ENCODE measurements around the gene PIK3AP1. TPM values are rescaled to one million over a fixed set of nuclear protein-coding genes. Genes with fewer than 3 reads are reported as not detected.

PIK3AP1 gene
- total RNA-seq, 1 experiment from 2014 or later, result 131 TPM

GRCh38 chr10:96642530-96642929, 77.8 kb downstream of the PIK3AP1 start:
- Histone ChIP-seq H3K4me2 (ENCODE audit: low read depth, low read length, poor library complexity, severe bottlenecking) (peak overlapping the region; percentile 31), H2AFZ (ENCODE audit: low read length) (no peak overlapping the region), H3K36me3 (ENCODE audit: insufficient read depth, low read length) (peaks cover 24% of the 10 kb centered on the region), H3K9me3 (ENCODE audit: low read length) (no peaks in the 10 kb centered on the region), H3K27ac (ENCODE audit: low read length) (peak overlapping the region; percentile 78), H3K4me3 (ENCODE audit: low read length) (no peak overlapping the region), H3K27me3 (ENCODE audit: low read length) (no peaks in the 10 kb centered on the region), H4K20me1 (ENCODE audit: insufficient read depth, low read depth, low read length) (0 out of 2 replicates have a peak, but pooled peaks cover 5% of the 10 kb centered on the region), H3K9me2 (replicated peaks; ENCODE audit: insufficient read depth, low read length) (no peaks in the 10 kb centered on the region), H3K79me2 (ENCODE audit: low read length) (peaks cover 58% of the 10 kb centered on the region), H3K4me1 (ENCODE audit: low read length) (peaks cover 61% of the 10 kb centered on the region), H3K9ac (ENCODE audit: low read length) (peak overlapping the region; percentile 30)
- DNase-seq, result no peak

DNA sequence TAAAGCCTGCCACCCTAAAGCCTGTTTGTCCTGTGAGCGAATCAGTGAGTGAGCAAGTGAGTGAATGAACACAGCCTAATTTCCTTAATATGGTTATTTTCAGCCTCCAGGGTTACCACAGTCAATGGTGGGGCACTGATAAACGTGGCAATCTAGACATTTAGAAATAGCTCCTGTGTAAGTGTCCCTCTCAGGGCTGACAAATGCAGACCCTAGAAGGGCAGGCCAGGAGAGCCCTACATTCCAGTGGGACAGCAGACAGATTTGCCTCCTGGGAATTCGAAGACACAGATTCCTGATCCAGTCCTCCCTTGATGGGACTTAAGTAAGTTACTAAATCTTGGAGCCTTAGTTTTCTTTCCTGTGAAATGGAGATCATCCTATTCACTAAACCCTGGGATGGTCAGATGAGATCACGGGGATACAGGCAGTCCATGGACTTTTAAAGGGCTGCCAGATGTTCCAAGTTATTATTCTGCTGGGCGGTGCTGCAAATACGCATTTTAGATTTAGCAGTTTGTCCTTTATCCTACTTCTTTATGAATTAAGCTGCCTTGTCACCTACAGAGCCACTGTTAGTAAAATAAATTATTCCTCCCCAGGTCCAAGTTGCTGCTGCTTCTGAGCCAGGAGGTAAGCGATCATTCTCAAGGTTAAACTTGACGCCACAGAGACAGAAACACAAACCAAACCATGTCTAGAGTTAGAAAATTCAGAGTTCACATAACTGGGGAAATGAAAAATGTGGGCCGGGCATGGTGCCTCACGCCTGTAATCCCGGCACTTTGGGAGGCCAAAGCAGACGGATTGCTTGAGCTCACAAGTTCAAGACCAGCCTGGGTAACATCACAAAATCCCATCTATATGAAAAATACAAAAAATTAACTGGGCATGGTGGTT, 78.7 kb downstream of the PIK3AP1 start:
- DNase-seq, result peak; percentile 52
- Histone ChIP-seq H3K79me2 (ENCODE audit: low read length) (peaks cover 58% of the 10 kb centered on the region), H3K36me3 (ENCODE audit: insufficient read depth, low read length) (peaks cover 20% of the 10 kb centered on the region)

GRCh38 chr10:96639899-96640298, 80.4 kb downstream of the PIK3AP1 start:
- no peaks in the 10 kb centered on the region for H3K9me3 ChIP-seq (ENCODE audit: low read length)
- H3K9ac ChIP-seq (ENCODE audit: low read length), result no peak overlapping the region
- H3K79me2 ChIP-seq (ENCODE audit: low read length), result peaks cover 55% of the 10 kb centered on the region
- H3K9me2 ChIP-seq (replicated peaks; ENCODE audit: insufficient read depth, low read length), result no peaks in the 10 kb centered on the region
- peak overlapping the region; percentile 37; the same call in 1 of the 2 replicates for H3K27ac ChIP-seq (ENCODE audit: low read length)
- DNase-seq, result no peak
- no peaks in the 10 kb centered on the region for H3K27me3 ChIP-seq (ENCODE audit: low read length)
- H3K36me3 ChIP-seq (ENCODE audit: insufficient read depth, low read length), result peaks cover 19% of the 10 kb centered on the region
- 0 out of 2 replicates have a peak, but pooled peaks cover 5% of the 10 kb centered on the region for H4K20me1 ChIP-seq (ENCODE audit: insufficient read depth, low read depth, low read length)
- peaks cover 52% of the 10 kb centered on the region for H3K4me1 ChIP-seq (ENCODE audit: low read length)
- H3K4me3 ChIP-seq (ENCODE audit: low read length), result no peak overlapping the region
- no peak overlapping the region for H3K4me2 ChIP-seq (ENCODE audit: low read depth, low read length, poor library complexity, severe bottlenecking)
- H2AFZ ChIP-seq (ENCODE audit: low read length), result no peak overlapping the region

More for the DNA sequence above, 78.7 kb downstream of the PIK3AP1 start:
- Histone ChIP-seq H3K9ac (ENCODE audit: low read length) (no peak overlapping the region; the same call in 1 of the 2 replicates), H3K27me3 (ENCODE audit: low read length) (no peaks in the 10 kb centered on the region), H3K4me1 (ENCODE audit: low read length) (peaks cover 61% of the 10 kb centered on the region), H3K4me2 (ENCODE audit: low read depth, low read length, poor library complexity, severe bottlenecking) (peak overlapping the region; percentile 51), H3K9me3 (ENCODE audit: low read length) (no peaks in the 10 kb centered on the region), H3K27ac (ENCODE audit: low read length) (peak overlapping the region; percentile 78), H3K4me3 (ENCODE audit: low read length) (peak overlapping the region; percentile 18; the same call in 1 of the 2 replicates), H2AFZ (ENCODE audit: low read length) (no peak overlapping the region), H3K9me2 (replicated peaks; ENCODE audit: insufficient read depth, low read length) (no peaks in the 10 kb centered on the region), H4K20me1 (ENCODE audit: insufficient read depth, low read depth, low read length) (0 out of 2 replicates have a peak, but pooled peaks cover 5% of the 10 kb centered on the region)

- Histone ChIP-seq H4K20me1 (ENCODE audit: insufficient read depth, low read depth, low read length) (0 out of 2 replicates have a peak, but pooled peaks cover 2% of the 10 kb centered on the region), H3K4me2 (ENCODE audit: low read depth, low read length, poor library complexity, severe bottlenecking) (no peak overlapping the region)
Measured at GRCh38 chr10:96638696-96639095, 81.6 kb downstream of the PIK3AP1 start.

DNA sequence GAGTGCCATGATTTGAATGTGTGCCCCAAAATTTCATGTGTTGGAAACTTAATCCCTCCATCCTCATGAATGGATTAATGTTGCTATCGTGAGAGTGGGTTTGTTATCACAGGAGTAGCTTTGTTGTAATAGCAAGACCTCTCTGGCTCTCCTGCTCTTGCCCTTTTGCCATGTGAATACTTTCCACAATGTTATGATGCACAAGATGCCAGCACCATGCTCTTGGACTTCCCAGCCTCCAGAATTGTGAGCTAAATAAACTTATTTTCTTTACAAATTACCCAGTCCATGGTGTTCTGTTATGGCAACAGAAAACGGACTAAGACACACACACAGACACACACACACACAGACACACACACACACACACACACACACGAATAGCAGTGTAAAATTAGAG, 82.2 kb downstream of the PIK3AP1 start:
- Histone ChIP-seq H3K4me1 (ENCODE audit: low read length) (peaks cover 47% of the 10 kb centered on the region), H3K9me3 (ENCODE audit: low read length) (no peaks in the 10 kb centered on the region), H3K4me2 (ENCODE audit: low read depth, low read length, poor library complexity, severe bottlenecking) (no peak overlapping the region), H3K79me2 (ENCODE audit: low read length) (peaks cover 45% of the 10 kb centered on the region), H3K9me2 (replicated peaks; ENCODE audit: insufficient read depth, low read length) (no peaks in the 10 kb centered on the region), H3K4me3 (ENCODE audit: low read length) (no peak overlapping the region), H3K36me3 (ENCODE audit: insufficient read depth, low read length) (peaks cover 14% of the 10 kb centered on the region), H2AFZ (ENCODE audit: low read length) (no peak overlapping the region), H3K27me3 (ENCODE audit: low read length) (no peaks in the 10 kb centered on the region), H4K20me1 (ENCODE audit: insufficient read depth, low read depth, low read length) (no peaks in the 10 kb centered on the region), H3K27ac (ENCODE audit: low read length) (no peak overlapping the region), H3K9ac (ENCODE audit: low read length) (no peak overlapping the region)
- no peak for DNase-seq

More at GRCh38 chr10:96638696-96639095, 81.6 kb downstream of the PIK3AP1 start:
- DNase-seq, result no peak
- Histone ChIP-seq H3K9ac (ENCODE audit: low read length) (no peak overlapping the region), H3K27me3 (ENCODE audit: low read length) (no peaks in the 10 kb centered on the region), H2AFZ (ENCODE audit: low read length) (no peak overlapping the region), H3K27ac (ENCODE audit: low read length) (no peak overlapping the region), H3K9me2 (replicated peaks; ENCODE audit: insufficient read depth, low read length) (no peaks in the 10 kb centered on the region), H3K4me1 (ENCODE audit: low read length) (peaks cover 49% of the 10 kb centered on the region), H3K9me3 (ENCODE audit: low read length) (no peaks in the 10 kb centered on the region), H3K79me2 (ENCODE audit: low read length) (peaks cover 50% of the 10 kb centered on the region), H3K4me3 (ENCODE audit: low read length) (no peak overlapping the region), H3K36me3 (ENCODE audit: insufficient read depth, low read length) (peaks cover 14% of the 10 kb centered on the region)

- Histone ChIP-seq H3K36me3 (ENCODE audit: insufficient read depth, low read length) (peaks cover 14% of the 10 kb centered on the region), H3K9me2 (replicated peaks; ENCODE audit: insufficient read depth, low read length) (no peaks in the 10 kb centered on the region), H3K9ac (ENCODE audit: low read length) (no peak overlapping the region), H3K4me3 (ENCODE audit: low read length) (no peak overlapping the region), H3K4me2 (ENCODE audit: low read depth, low read length, poor library complexity, severe bottlenecking) (no peak overlapping the region), H2AFZ (ENCODE audit: low read length) (no peak overlapping the region), H3K27ac (ENCODE audit: low read length) (no peak overlapping the region), H3K9me3 (ENCODE audit: low read length) (no peaks in the 10 kb centered on the region), H4K20me1 (ENCODE audit: insufficient read depth, low read depth, low read length) (no peaks in the 10 kb centered on the region), H3K79me2 (ENCODE audit: low read length) (peaks cover 42% of the 10 kb centered on the region), H3K27me3 (ENCODE audit: low read length) (no peaks in the 10 kb centered on the region), H3K4me1 (ENCODE audit: low read length) (peaks cover 47% of the 10 kb centered on the region)
- DNase-seq, result no peak
Measured at GRCh38 chr10:96637709-96638108, 82.6 kb downstream of the PIK3AP1 start.

DNA sequence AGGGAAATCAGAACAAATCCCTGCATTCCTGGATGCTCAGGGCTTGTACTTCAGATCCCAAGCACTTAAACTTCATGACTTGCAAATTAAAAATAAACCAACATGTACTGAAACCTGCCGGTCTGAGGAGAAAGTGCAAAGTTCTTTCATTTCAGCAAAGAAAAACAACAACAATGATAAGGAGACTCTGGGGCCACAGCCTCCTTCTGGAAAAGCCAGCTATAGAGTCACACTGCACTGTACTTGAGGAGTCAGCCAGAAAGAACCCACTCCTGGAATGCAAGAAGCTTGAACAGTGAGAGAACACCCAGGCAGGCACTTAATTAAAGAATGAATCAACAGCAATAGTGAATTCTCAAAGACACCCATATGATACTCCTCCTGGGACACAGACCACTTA, 83.8 kb downstream of the PIK3AP1 start:
- Histone ChIP-seq H3K27ac (ENCODE audit: low read length) (no peak overlapping the region), H3K27me3 (ENCODE audit: low read length) (no peaks in the 10 kb centered on the region), H3K79me2 (ENCODE audit: low read length) (peaks cover 36% of the 10 kb centered on the region), H4K20me1 (ENCODE audit: insufficient read depth, low read depth, low read length) (no peaks in the 10 kb centered on the region), H3K4me3 (ENCODE audit: low read length) (no peak overlapping the region), H3K4me1 (ENCODE audit: low read length) (peaks cover 46% of the 10 kb centered on the region), H2AFZ (ENCODE audit: low read length) (no peak overlapping the region), H3K9me3 (ENCODE audit: low read length) (no peaks in the 10 kb centered on the region), H3K36me3 (ENCODE audit: insufficient read depth, low read length) (peaks cover 14% of the 10 kb centered on the region), H3K4me2 (ENCODE audit: low read depth, low read length, poor library complexity, severe bottlenecking) (no peak overlapping the region), H3K9ac (ENCODE audit: low read length) (no peak overlapping the region), H3K9me2 (replicated peaks; ENCODE audit: insufficient read depth, low read length) (no peaks in the 10 kb centered on the region)
- DNase-seq, result no peak

DNA sequence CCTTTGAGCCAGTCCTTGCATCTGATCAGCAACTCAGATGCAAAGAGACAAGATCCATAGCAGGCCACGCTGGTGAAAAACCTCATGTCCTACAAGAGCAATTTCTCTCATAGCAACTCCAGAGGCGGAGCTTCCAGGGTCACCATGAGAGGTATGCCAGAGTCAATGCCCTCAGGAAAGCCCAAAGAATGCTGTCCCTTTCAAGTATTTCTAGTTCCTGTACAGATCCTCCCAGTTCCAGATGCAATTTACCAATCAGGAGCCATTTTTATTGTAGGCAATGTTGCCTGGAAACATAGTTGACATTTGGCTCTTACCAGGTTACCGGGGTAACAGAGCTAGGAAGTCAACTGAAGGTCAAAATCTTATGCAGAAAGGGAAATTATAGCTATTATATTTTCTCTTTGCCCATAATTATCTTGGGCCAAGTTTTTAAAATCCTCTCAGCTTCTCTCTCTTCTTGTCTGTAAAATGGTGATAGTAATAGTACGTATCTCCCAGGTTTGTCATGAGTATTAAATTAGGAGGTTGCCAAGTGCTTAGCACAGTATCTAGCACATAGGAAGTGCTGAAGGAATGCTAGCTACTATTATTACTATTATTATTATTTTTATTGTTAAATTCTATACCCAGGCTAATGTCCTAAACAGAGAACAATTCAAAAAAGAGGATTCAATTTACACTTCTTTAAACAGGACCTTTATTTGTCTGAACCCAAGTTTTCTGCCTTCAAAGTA, 87.2 kb downstream of the PIK3AP1 start:
- H3K79me2 ChIP-seq (ENCODE audit: low read length), result peaks cover 15% of the 10 kb centered on the region; the same call in 1 of the 2 replicates
- no peaks in the 10 kb centered on the region for H3K27me3 ChIP-seq (ENCODE audit: low read length)
- H3K4me3 ChIP-seq (ENCODE audit: low read length), result no peak overlapping the region
- peaks cover 33% of the 10 kb centered on the region for H3K4me1 ChIP-seq (ENCODE audit: low read length)
- no peak for DNase-seq
- H3K27ac ChIP-seq (ENCODE audit: low read length), result no peak overlapping the region
- no peaks in the 10 kb centered on the region for H3K9me3 ChIP-seq (ENCODE audit: low read length)
- no peaks in the 10 kb centered on the region for H4K20me1 ChIP-seq (ENCODE audit: insufficient read depth, low read depth, low read length)
- no peak overlapping the region for H3K9ac ChIP-seq (ENCODE audit: low read length)
- no peaks in the 10 kb centered on the region for H3K9me2 ChIP-seq (replicated peaks; ENCODE audit: insufficient read depth, low read length)
- no peak overlapping the region for H2AFZ ChIP-seq (ENCODE audit: low read length)
- no peak overlapping the region for H3K4me2 ChIP-seq (ENCODE audit: low read depth, low read length, poor library complexity, severe bottlenecking)
- H3K36me3 ChIP-seq (ENCODE audit: insufficient read depth, low read length), result peaks cover 7% of the 10 kb centered on the region
